KMS-11 (cell line): ENCODE data around the gene IQSEC1.
A peak's percentile ranks its signal among the peaks of the same experiment; 100 is the strongest.

Experiments used
- H2AFZ ChIP-seq: fragments of 200-600 bp; sonication (generic); 2 replicates; pipeline ENCODE4 v1.6.1; 2016; ENCODE audit warnings: antibody characterized with exemption, mixed run types, low read depth
- H3K27ac ChIP-seq: fragments of 200-600 bp; sonication (generic); 2 replicates; pipeline ENCODE4 v1.6.1; 2016; ENCODE audit warnings: mild to moderate bottlenecking, mixed run types
- H3K27me3 ChIP-seq: fragments of 200-600 bp; sonication (generic); 2 replicates; pipeline ENCODE4 v1.6.1; 2017; ENCODE audit warnings: mild to moderate bottlenecking, low read depth, mixed run types, moderate library complexity; ENCODE audit not compliant: insufficient read depth
- H3K36me3 ChIP-seq: fragments of 200-600 bp; sonication (generic); 2 replicates; pipeline ENCODE4 v1.6.1; 2017; ENCODE audit warnings: mild to moderate bottlenecking, mixed run types; ENCODE audit not compliant: insufficient read depth
- H3K4me1 ChIP-seq: fragments of 200-600 bp; sonication (generic); 2 replicates; pipeline ENCODE4 v1.6.1; 2016; ENCODE audit warnings: mild to moderate bottlenecking, low read depth, mixed run types; ENCODE audit not compliant: poor library complexity, severe bottlenecking
- H3K4me2 ChIP-seq: fragments of 200-600 bp; sonication (generic); 2 replicates; pipeline ENCODE4 v1.7.0; 2016; ENCODE audit warnings: mild to moderate bottlenecking, mixed run types
- H3K4me3 ChIP-seq: fragments of 200-600 bp; sonication (generic); IDR thresholded peaks from 2 replicates; pipeline ENCODE4 v1.6.1; 2017; ENCODE audit warnings: low read depth, low read length, mixed read lengths; ENCODE audit not compliant: insufficient read depth
- H3K79me2 ChIP-seq: fragments of 200-600 bp; sonication (generic); 2 replicates; pipeline ENCODE4 v1.6.1; 2016; ENCODE audit warnings: low read depth, mixed run types; ENCODE audit not compliant: insufficient read depth
- H3K9ac ChIP-seq: fragments of 200-600 bp; sonication (generic); 2 replicates; pipeline ENCODE4 v1.6.1; 2016; ENCODE audit warnings: mild to moderate bottlenecking, mixed run types
- H4K20me1 ChIP-seq: fragments of 200-600 bp; sonication (generic); 2 replicates; pipeline ENCODE4 v1.6.1; 2016; ENCODE audit warnings: mild to moderate bottlenecking, mixed run types; ENCODE audit not compliant: insufficient read depth
- TF ChIP-seq, protein P1 (sequence below): fragments of 200-600 bp; sonication (generic); conservative IDR thresholded peaks from 2 replicates; pipeline ENCODE4 v1.6.1; 2017; ENCODE audit warnings: low read depth, mild to moderate bottlenecking, antibody characterized with exemption, low read length, moderate library complexity, mixed read lengths

Gene IQSEC1

DNA sequence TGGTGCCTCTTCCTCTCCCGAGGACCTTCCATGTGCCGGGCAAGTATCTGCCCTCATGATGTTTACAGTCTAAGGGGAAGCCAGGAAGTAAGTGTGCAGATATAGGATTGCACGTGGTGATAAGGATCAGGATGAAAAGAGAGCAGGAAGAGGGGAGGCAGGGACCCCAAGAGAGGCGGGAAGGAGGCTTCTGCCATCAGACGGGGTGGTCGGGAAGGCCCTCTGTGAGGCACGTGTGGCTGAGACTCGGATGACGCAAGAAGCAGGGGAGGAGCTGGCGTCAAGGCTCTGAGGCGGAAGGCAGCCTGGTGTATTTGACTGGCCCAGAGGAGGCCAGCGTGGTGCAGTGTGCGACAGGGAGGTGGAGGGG, 762 bp upstream of the IQSEC1 start:
- Histone ChIP-seq H3K79me2 (no peaks in the 10 kb centered on the region), H3K9ac (no peak overlapping the region), H3K4me1 (peaks cover 41% of the 10 kb centered on the region), H3K36me3 (no peaks in the 10 kb centered on the region), H2AFZ (no peak overlapping the region), H3K4me3 (no peak overlapping the region), H3K4me2 (no peak overlapping the region), H3K27me3 (no peaks in the 10 kb centered on the region), H3K27ac (no peak overlapping the region), H4K20me1 (no peaks in the 10 kb centered on the region)
- TF ChIP-seq, protein P1, sequence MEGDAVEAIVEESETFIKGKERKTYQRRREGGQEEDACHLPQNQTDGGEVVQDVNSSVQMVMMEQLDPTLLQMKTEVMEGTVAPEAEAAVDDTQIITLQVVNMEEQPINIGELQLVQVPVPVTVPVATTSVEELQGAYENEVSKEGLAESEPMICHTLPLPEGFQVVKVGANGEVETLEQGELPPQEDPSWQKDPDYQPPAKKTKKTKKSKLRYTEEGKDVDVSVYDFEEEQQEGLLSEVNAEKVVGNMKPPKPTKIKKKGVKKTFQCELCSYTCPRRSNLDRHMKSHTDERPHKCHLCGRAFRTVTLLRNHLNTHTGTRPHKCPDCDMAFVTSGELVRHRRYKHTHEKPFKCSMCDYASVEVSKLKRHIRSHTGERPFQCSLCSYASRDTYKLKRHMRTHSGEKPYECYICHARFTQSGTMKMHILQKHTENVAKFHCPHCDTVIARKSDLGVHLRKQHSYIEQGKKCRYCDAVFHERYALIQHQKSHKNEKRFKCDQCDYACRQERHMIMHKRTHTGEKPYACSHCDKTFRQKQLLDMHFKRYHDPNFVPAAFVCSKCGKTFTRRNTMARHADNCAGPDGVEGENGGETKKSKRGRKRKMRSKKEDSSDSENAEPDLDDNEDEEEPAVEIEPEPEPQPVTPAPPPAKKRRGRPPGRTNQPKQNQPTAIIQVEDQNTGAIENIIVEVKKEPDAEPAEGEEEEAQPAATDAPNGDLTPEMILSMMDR: no peak

DNA sequence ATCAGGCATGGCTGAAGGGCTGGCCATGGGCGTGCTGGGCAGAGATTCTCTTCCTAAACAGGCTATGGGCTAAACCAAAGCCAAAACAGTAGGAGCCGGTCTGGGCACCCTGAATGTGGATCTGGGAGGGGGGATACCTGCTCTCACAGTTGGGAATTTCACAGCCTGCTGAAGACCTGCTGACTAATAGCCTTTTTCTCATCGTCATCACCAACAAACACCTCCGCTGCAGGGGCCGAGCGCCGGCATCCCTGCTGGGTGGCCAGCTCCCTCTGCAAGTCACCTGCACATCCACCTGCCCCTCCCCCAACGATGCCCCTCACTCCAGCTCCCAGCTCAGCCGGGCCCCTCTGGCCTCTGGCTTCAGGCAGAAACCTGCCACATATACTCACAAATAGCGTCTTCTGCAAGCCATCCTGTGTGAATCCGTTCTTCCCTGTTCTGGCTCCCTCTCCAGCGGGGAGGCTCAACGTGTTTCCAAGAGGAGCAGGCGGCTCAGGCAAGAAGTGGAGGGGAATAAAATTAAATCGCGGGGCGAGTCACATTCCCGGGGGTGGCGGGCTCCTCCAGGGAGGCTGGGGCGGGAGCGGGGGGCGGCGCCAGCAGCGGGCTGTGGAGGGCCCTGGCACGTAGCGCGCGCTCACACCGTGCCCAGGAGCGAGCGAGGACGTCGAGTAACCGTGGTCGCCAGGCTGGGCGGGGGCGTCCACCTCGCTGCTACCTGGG, 466 bp downstream of the IQSEC1 start:
- Histone ChIP-seq H3K27me3 (no peaks in the 10 kb centered on the region), H3K36me3 (no peaks in the 10 kb centered on the region), H3K9ac (peak overlapping the region; percentile 79), H4K20me1 (no peaks in the 10 kb centered on the region), H3K27ac (peak overlapping the region; percentile 97), H3K4me3 (no peak overlapping the region), H3K4me2 (peak overlapping the region; percentile 76), H2AFZ (no peak overlapping the region; the same call in 1 of the 2 replicates), H3K79me2 (no peaks in the 10 kb centered on the region), H3K4me1 (peaks cover 44% of the 10 kb centered on the region)
- TF ChIP-seq, protein P1: no peak

DNA sequence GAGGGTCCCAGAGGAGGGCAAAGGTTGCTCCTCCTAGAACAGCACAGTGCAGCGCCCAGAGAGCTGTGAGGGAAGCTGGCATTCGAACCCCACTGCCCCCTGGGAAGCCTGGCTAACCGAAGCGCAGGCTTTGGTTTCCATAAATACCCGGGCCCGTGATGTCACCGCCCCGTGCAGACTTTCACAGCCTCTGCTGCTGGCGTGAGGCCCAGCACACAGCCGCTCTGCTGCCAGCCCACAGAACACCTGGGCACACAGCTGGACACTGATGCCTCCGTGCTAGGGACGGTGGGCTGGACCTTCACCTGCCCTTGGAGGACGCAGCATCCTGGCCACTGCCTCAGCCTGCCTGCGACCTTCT, 1.0 kb downstream of the IQSEC1 start:
- Histone ChIP-seq H3K27me3 (no peaks in the 10 kb centered on the region), H3K4me3 (no peak overlapping the region), H4K20me1 (no peaks in the 10 kb centered on the region), H3K9ac (peak overlapping the region; percentile 79), H3K4me2 (peak overlapping the region; percentile 76), H3K36me3 (no peaks in the 10 kb centered on the region), H3K79me2 (no peaks in the 10 kb centered on the region), H2AFZ (peak overlapping the region; percentile 14; the same call in 1 of the 2 replicates), H3K27ac (peak overlapping the region; percentile 97), H3K4me1 (peaks cover 44% of the 10 kb centered on the region)
- TF ChIP-seq, protein P1: no peak

DNA sequence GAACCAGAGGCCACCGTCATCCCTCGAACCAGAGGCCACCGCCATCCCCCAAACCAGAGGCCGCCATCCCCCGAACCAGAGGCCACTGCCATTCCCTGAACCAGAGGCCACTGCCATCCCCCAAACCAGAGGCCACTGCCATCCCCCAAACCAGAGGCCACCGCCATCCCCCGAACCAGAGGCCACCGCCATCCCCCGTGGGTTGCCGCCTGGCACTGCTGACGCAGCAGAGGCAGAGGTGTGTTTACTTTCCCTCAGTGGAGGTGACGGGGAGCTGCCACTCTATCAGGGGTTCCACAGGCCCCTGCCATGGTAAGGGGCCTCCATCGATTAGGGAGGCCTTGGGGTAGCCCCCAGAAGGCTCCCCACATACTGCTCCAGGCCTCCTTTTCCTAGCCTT, 1.5 kb downstream of the IQSEC1 start:
- H3K36me3 ChIP-seq: no peaks in the 10 kb centered on the region
- H3K9ac ChIP-seq: peak overlapping the region; percentile 79
- H3K27me3 ChIP-seq: no peaks in the 10 kb centered on the region
- peaks cover 44% of the 10 kb centered on the region for H3K4me1 ChIP-seq
- H3K79me2 ChIP-seq: no peaks in the 10 kb centered on the region
- no peak overlapping the region for H3K4me3 ChIP-seq
- peak overlapping the region; percentile 76 for H3K4me2 ChIP-seq
- H3K27ac ChIP-seq: peak overlapping the region; percentile 97
- peak overlapping the region; percentile 14; the same call in 1 of the 2 replicates for H2AFZ ChIP-seq
- TF ChIP-seq, protein P1: no peak
- H4K20me1 ChIP-seq: no peaks in the 10 kb centered on the region
